SK-N-SH treated with all-trans-retinoic acid at 6 μM for 48 hours (cell line): ENCODE results near the gene CCND2.

Experiments
- ATAC-seq: fragments of 200-7000 bp; cut with Tn5 transposase; 3 replicates; pipeline ENCODE4 v1.9.1; 2020; ENCODE audit warnings: mild to moderate bottlenecking, moderate library complexity
- ARNTL ChIP-seq: fragments of 450-650 bp; formaldehyde crosslinking; IDR thresholded peaks from 2 replicates; pipeline ENCODE4 v1.5.0; 2020; ENCODE audit warnings: low read depth, mild to moderate bottlenecking, moderate library complexity, borderline replicate concordance
- CSDC2 ChIP-seq: fragments of 250-450 bp; sonication (Bioruptor Pico); IDR thresholded peaks from 2 replicates; pipeline ENCODE4 v1.5.0; 2020; ENCODE audit warnings: mild to moderate bottlenecking, moderate library complexity
- ESRRG ChIP-seq: fragments of 250-450 bp; sonication (Bioruptor Pico); IDR thresholded peaks from 2 replicates; pipeline ENCODE4 v1.6.1; 2021; ENCODE audit warnings: mild to moderate bottlenecking
- GLIS3 ChIP-seq: fragments of 250-450 bp; sonication (Bioruptor Pico); IDR thresholded peaks from 2 replicates; pipeline ENCODE4 v1.5.0; 2020; ENCODE audit warnings: mild to moderate bottlenecking, moderate library complexity
- OSR1 ChIP-seq: fragments of 250-450 bp; sonication (Bioruptor Pico); IDR thresholded peaks from 2 replicates; pipeline ENCODE4 v1.8.0; 2022; ENCODE audit warnings: moderate library complexity, mild to moderate bottlenecking, inconsistent platforms
- PPARA ChIP-seq: fragments of 250-450 bp; sonication (Bioruptor Pico); IDR thresholded peaks from 2 replicates; pipeline ENCODE4 v1.5.0; 2020; ENCODE audit warnings: mild to moderate bottlenecking, borderline replicate concordance
- RARB ChIP-seq: fragments of 250-450 bp; sonication (Bioruptor Pico); IDR thresholded peaks from 2 replicates; pipeline ENCODE4 v1.8.0; 2021; ENCODE audit warnings: mild to moderate bottlenecking, moderate library complexity
- SNAI2 ChIP-seq: fragments of 250-450 bp; sonication (Bioruptor Pico); IDR thresholded peaks from 2 replicates; pipeline ENCODE4 v1.5.0; 2020; ENCODE audit warnings: mild to moderate bottlenecking, moderate library complexity
- TOX ChIP-seq: fragments of 250-450 bp; sonication (Bioruptor Pico); IDR thresholded peaks from 2 replicates; pipeline ENCODE4 v1.8.0; 2021; ENCODE audit warnings: mild to moderate bottlenecking, moderate library complexity, borderline replicate concordance
- ZC3H10 ChIP-seq: fragments of 250-450 bp; sonication (Bioruptor Pico); IDR thresholded peaks from 2 replicates; pipeline ENCODE4 v1.5.1; 2021; ENCODE audit warnings: mild to moderate bottlenecking, moderate library complexity
- ZFP3 ChIP-seq: fragments of 250-450 bp; sonication (Bioruptor Pico); IDR thresholded peaks from 2 replicates; pipeline ENCODE4 v1.5.0; 2020; ENCODE audit warnings: mild to moderate bottlenecking, moderate library complexity
- ZFP30 ChIP-seq: fragments of 450-650 bp; formaldehyde crosslinking; IDR thresholded peaks from 2 replicates; pipeline ENCODE4 v1.5.0; 2022; ENCODE audit warnings: mild to moderate bottlenecking, moderate library complexity
- ZNF565 ChIP-seq: fragments of 450-650 bp; formaldehyde crosslinking; conservative IDR thresholded peaks from 2 replicates; pipeline ENCODE4 v1.5.0; 2020; ENCODE audit warnings: low read depth, mild to moderate bottlenecking, moderate library complexity
- ZNF70 ChIP-seq: fragments of 450-650 bp; formaldehyde crosslinking; IDR thresholded peaks from 2 replicates; pipeline ENCODE4 v1.5.0; 2020; ENCODE audit warnings: mild to moderate bottlenecking, moderate library complexity
- ZNF8 ChIP-seq: fragments of 450-650 bp; formaldehyde crosslinking; IDR thresholded peaks from 2 replicates; pipeline ENCODE4 v1.5.0; 2020; ENCODE audit warnings: mild to moderate bottlenecking, moderate library complexity
- TF ChIP-seq, protein P1 (sequence below): fragments of 250-450 bp; sonication (Bioruptor Pico); IDR thresholded peaks from 2 replicates; pipeline ENCODE4 v1.5.0; 2020; ENCODE audit warnings: mild to moderate bottlenecking, moderate library complexity
- TF ChIP-seq, protein P2 (sequence below): fragments of 250-450 bp; sonication (Bioruptor Pico); IDR thresholded peaks from 2 replicates; pipeline ENCODE4 v1.5.1; 2021; ENCODE audit warnings: mild to moderate bottlenecking, moderate library complexity
- TF ChIP-seq, protein P3 (sequence below): fragments of 250-450 bp; sonication (Bioruptor Pico); IDR thresholded peaks from 2 replicates; pipeline ENCODE4 v1.8.0; 2020; ENCODE audit warnings: mild to moderate bottlenecking, moderate library complexity, borderline replicate concordance

Gene CCND2

DNA sequence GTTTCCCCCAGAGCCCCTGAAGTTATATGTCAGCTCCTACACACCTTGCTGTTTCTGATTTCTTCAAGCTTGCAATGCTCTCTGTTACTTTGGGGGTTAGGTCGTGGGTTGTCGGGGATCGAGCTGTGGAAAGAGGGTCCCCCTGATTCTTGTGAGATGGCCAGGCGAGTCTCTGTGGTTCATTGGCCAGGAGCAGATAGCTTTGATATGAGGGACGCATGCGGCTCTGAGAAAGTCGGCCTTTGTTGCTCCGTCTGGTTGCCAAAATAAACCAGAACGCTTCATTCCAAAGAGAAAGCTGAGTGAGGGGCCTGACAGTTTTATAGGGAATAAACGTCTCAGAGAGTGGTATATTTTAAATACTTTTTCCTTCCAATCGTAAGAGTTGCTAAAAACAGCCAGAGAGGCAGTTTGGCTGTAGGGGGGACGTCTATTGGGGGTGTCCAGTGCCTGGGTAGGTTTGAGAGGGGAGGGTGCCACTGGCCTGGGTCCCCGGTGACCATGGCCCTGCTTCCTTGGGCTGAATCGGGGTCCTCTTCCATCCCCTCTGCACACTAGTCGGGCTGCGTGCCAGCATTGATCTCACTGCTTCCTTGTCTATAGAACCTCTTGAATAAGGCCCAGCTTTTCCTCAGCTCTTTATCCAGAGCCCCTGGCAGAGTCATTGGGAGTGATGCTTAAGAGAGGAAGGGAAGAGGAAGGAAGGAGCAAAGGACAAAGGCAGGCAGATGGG lies 18.9 kb downstream of the CCND2 start:
- ATAC-seq, result no peak
- no peak for TF ChIP-seq GLIS3
- no peak for TF ChIP-seq ZNF70 (CRISPR knock-in tag)
- TF ChIP-seq, all 23 proteins: peak for 0

DNA sequence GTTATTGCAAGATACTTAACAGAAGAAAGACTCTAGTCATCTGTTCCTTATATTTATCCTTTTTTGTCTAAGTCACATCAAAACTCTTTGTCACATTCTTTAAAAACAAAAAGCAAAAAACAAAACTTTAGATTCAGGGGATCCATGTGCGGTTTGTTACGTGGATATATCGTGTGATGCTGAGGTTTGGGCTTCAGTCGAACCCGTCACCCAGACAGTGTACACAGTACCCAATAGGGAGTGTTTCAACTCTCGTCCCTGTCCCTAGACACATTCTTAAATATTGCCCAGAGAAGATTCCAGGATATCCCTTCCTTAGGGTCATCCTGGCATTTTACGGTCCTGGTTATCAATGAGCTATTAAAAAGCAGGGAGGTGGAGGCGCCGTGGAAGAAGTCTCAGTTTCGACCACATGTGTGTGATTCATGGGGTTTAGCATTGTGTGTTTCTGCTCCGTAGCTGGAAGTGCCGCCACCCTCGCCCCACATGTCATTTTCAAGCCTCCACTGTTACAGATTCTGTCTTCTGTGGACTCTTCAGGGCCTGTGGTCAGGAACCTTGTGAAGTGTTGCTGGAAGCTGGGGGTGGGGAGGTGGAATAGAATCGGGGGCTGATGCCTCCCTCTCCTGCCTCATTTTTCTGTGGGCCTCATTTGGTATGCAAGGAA lies 19.9 kb downstream of the CCND2 start:
- TF ChIP-seq, protein P1, sequence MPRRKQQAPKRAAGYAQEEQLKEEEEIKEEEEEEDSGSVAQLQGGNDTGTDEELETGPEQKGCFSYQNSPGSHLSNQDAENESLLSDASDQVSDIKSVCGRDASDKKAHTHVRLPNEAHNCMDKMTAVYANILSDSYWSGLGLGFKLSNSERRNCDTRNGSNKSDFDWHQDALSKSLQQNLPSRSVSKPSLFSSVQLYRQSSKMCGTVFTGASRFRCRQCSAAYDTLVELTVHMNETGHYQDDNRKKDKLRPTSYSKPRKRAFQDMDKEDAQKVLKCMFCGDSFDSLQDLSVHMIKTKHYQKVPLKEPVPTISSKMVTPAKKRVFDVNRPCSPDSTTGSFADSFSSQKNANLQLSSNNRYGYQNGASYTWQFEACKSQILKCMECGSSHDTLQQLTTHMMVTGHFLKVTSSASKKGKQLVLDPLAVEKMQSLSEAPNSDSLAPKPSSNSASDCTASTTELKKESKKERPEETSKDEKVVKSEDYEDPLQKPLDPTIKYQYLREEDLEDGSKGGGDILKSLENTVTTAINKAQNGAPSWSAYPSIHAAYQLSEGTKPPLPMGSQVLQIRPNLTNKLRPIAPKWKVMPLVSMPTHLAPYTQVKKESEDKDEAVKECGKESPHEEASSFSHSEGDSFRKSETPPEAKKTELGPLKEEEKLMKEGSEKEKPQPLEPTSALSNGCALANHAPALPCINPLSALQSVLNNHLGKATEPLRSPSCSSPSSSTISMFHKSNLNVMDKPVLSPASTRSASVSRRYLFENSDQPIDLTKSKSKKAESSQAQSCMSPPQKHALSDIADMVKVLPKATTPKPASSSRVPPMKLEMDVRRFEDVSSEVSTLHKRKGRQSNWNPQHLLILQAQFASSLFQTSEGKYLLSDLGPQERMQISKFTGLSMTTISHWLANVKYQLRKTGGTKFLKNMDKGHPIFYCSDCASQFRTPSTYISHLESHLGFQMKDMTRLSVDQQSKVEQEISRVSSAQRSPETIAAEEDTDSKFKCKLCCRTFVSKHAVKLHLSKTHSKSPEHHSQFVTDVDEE (CRISPR knock-in tag), result no peak
- no peak for TF ChIP-seq ARNTL (CRISPR knock-in tag)
- no peak for TF ChIP-seq ESRRG (CRISPR knock-in tag)
- ATAC-seq, result no peak

DNA sequence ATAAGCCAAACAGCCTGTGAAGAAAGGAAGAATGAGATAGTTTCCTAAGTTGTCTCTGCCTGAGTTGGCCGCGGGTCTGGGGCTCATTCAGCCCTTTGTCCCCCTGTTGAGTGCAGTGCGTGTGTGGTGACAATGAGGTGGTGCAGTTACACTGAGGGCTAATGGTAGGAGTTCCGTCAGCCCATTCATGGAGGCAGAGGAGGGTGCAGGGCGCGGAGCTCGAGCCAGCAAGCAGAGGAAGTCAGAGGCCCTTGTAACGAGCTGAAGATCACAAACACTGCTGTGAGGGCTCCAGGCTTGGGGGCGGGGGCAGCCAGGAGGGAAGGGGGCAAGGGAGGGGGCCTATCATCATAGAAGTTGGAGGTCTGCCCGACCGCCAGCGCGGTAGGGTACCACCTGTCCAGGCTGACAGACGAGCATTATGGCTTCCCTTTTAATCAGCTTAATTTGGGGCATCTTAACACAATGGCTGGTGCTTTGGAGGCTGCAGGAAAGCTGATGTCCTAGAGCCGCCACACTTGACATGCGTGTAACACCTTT lies 20.5 kb downstream of the CCND2 start:
- no peak for ATAC-seq
- TF ChIP-seq, protein P1 (CRISPR knock-in tag), result no peak
- TF ChIP-seq ZNF8 (CRISPR knock-in tag), result no peak
- no peak for TF ChIP-seq ZFP3 (CRISPR knock-in tag)
- TF ChIP-seq, protein P2, sequence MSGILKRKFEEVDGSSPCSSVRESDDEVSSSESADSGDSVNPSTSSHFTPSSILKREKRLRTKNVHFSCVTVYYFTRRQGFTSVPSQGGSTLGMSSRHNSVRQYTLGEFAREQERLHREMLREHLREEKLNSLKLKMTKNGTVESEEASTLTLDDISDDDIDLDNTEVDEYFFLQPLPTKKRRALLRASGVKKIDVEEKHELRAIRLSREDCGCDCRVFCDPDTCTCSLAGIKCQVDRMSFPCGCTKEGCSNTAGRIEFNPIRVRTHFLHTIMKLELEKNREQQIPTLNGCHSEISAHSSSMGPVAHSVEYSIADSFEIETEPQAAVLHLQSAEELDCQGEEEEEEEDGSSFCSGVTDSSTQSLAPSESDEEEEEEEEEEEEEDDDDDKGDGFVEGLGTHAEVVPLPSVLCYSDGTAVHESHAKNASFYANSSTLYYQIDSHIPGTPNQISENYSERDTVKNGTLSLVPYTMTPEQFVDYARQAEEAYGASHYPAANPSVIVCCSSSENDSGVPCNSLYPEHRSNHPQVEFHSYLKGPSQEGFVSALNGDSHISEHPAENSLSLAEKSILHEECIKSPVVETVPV (CRISPR knock-in tag), result no peak
- no peak for TF ChIP-seq ARNTL (CRISPR knock-in tag)
- no peak for TF ChIP-seq PPARA (CRISPR knock-in tag)
- TF ChIP-seq OSR1 (CRISPR knock-in tag), result no peak
- no peak for TF ChIP-seq TOX
- no peak for TF ChIP-seq RARB (CRISPR knock-in tag)
- TF ChIP-seq GLIS3, result no peak
- TF ChIP-seq ZNF565 (CRISPR knock-in tag), result no peak
- TF ChIP-seq ZNF70 (CRISPR knock-in tag), result no peak
- no peak for TF ChIP-seq ESRRG (CRISPR knock-in tag)
- TF ChIP-seq CSDC2, result no peak
- no peak for TF ChIP-seq ZFP30 (CRISPR knock-in tag)
- TF ChIP-seq SNAI2 (CRISPR knock-in tag), result no peak
- no peak for TF ChIP-seq ZC3H10 (CRISPR knock-in tag)
- TF ChIP-seq, protein P3, sequence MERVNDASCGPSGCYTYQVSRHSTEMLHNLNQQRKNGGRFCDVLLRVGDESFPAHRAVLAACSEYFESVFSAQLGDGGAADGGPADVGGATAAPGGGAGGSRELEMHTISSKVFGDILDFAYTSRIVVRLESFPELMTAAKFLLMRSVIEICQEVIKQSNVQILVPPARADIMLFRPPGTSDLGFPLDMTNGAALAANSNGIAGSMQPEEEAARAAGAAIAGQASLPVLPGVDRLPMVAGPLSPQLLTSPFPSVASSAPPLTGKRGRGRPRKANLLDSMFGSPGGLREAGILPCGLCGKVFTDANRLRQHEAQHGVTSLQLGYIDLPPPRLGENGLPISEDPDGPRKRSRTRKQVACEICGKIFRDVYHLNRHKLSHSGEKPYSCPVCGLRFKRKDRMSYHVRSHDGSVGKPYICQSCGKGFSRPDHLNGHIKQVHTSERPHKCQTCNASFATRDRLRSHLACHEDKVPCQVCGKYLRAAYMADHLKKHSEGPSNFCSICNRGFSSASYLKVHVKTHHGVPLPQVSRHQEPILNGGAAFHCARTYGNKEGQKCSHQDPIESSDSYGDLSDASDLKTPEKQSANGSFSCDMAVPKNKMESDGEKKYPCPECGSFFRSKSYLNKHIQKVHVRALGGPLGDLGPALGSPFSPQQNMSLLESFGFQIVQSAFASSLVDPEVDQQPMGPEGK, result no peak

DNA sequence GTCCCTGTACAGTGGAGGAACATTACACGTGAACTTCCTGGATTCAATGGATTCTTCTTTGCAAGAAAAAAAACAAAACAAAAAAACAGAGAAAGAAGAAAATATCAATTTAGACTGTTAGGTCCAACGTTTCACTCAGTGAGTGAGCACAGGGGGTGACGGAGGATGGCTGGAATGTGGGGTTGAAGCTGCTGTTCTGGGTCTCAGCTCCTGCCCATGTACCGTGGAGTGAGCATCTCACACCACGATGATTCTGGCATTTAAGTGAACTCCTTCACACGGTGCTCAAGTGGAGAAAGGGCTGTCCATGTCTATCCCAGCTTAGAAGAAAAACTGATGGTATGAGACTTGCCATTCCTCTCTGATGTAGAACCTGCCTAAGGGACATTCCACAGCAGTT lies 23.2 kb downstream of the CCND2 start:
- TF ChIP-seq TOX (no peak), ZNF70 (CRISPR knock-in tag) (no peak), GLIS3 (no peak), ZNF8 (CRISPR knock-in tag) (no peak), ZNF565 (CRISPR knock-in tag) (no peak), ESRRG (CRISPR knock-in tag) (no peak)
- TF ChIP-seq, protein P1 (CRISPR knock-in tag), result no peak
- ATAC-seq, result no peak
